ENCODE measurements around the gene CREBZF.

Gene CREBZF

DNA sequence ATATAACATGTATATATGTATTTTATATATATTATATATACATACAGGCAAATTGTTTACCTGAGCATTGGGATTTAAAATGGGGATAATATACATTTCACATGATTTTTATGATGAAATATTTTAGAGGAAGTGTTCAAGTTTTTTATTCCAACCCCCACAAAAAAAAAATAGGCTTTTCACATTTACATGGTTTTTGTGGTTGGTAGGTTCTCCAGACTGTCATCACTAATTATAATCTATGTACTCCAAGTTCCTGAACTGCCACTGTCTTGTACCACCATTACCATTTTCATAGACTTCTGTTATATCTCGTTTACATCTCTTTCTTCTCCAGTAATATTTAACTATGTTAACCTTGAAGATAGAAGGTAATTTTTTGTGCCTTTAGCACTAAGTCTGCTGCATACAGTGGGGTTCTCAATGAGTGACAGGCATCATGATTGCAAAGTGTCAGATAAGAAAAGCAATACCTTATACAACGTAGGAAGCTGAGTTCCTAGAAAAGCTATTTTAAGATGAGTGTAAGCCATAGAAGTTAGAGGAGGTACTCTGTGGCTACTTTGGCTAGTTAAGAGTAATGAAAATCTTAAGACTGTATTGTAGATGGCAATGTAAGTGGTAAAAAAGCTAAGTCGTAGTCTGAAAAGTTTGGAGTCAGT lies 12.0 kb downstream of the CREBZF start:
- Histone ChIP-seq H3K4me2 (ENCODE audit: low read length, poor library complexity, severe bottlenecking) (no peak overlapping the region), H2AK5ac (ENCODE audit: low read length, severe bottlenecking) (no peak overlapping the region), H2BK15ac (ENCODE audit: low read depth, poor library complexity, severe bottlenecking) (no peak overlapping the region), H3K79me1 (replicated peaks; ENCODE audit: low read length, poor library complexity, severe bottlenecking) (peaks cover 1% of the 10 kb centered on the region), H3K9me3 (ENCODE audit: control insufficient read depth, low read length) (no peaks in the 10 kb centered on the region), H3K27ac (ENCODE audit: low read length, poor library complexity, severe bottlenecking) (no peak overlapping the region), H2BK5ac (ENCODE audit: low read depth, low read length, poor library complexity, severe bottlenecking) (no peak overlapping the region), H3K4ac (ENCODE audit: low read depth in 1 of 2, low read length in 2 of 2) (no peak overlapping the region), H3K4me1 (ENCODE audit: control insufficient read depth, insufficient read depth, low read depth, low read length) (peaks cover 3% of the 10 kb centered on the region), H3K14ac (ENCODE audit: low read length in 2 of 2) (no peak overlapping the region), H3K9ac (ENCODE audit: low read length) (no peak overlapping the region), H3K27me3 (ENCODE audit: control insufficient read depth in 1 of 2, insufficient read depth in 1 of 2, low read length in 2 of 2) (no peaks in the 10 kb centered on the region), H3K18ac (ENCODE audit: low read depth in 1 of 2, low read length in 2 of 2) (no peak overlapping the region), H3K36me3 (ENCODE audit: control insufficient read depth in 1 of 2, insufficient read depth in 2 of 2, low read depth in 1 of 2, low read length in 2 of 2) (peaks cover 3 to 66% of the 10 kb centered on the region in 2 experiments), H2AFZ (ENCODE audit: low read depth, low read length) (no peak overlapping the region), H3K4me3 (ENCODE audit: insufficient read depth in 1 of 2, low read depth in 1 of 2, low read length in 2 of 2) (no peak overlapping the region), H4K91ac (ENCODE audit: low read length) (no peak overlapping the region), H2BK12ac (ENCODE audit: low read length in 2 of 2) (no peak overlapping the region), H2BK120ac (ENCODE audit: low read depth, low read length) (no peak overlapping the region), H3K23ac (ENCODE audit: low read length in 2 of 2) (no peak overlapping the region), H4K8ac (ENCODE audit: low read length) (no peak overlapping the region)
- WGBS = 100% methylated on average over 1 of the region's 3 CpGs
- DNase-seq = no peak

DNA sequence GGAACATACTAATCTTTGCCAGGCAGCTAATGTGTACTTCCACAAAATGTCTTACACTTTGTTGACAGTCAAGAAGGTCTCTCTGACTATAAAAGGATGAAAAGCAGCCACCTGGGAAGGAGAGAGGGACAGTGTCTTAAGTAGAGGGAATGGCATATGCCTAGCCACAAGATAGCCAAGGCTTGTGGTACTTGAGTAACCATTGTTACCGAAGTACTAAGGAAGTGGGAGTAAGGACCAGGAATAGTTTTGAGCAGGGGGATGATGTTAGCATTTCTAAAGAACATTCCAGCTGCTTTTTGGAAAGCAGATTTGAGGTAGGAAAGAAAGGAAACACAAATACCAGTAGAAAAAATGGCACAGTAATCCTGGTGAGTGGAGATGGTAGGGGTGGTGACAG lies 13.8 kb downstream of the CREBZF start:
- Histone ChIP-seq H3K27me3 (ENCODE audit: control insufficient read depth in 1 of 2, insufficient read depth in 1 of 2, low read length in 2 of 2) (no peaks in the 10 kb centered on the region), H4K91ac (ENCODE audit: low read length) (no peak overlapping the region), H3K79me1 (replicated peaks; ENCODE audit: low read length, poor library complexity, severe bottlenecking) (peaks cover 1% of the 10 kb centered on the region), H3K4me2 (ENCODE audit: low read length, poor library complexity, severe bottlenecking) (no peak overlapping the region), H3K4me3 (ENCODE audit: insufficient read depth in 1 of 2, low read depth in 1 of 2, low read length in 2 of 2) (no peak overlapping the region), H3K27ac (ENCODE audit: low read length, poor library complexity, severe bottlenecking) (no peak overlapping the region), H3K23ac (ENCODE audit: low read length in 2 of 2) (no peak overlapping the region), H3K9me3 (ENCODE audit: control insufficient read depth, low read length) (no peaks in the 10 kb centered on the region), H3K4me1 (ENCODE audit: control insufficient read depth, insufficient read depth, low read depth, low read length) (peaks cover 4% of the 10 kb centered on the region), H2BK15ac (ENCODE audit: low read depth, poor library complexity, severe bottlenecking) (no peak overlapping the region), H2BK5ac (ENCODE audit: low read depth, low read length, poor library complexity, severe bottlenecking) (no peak overlapping the region), H3K36me3 (ENCODE audit: control insufficient read depth in 1 of 2, insufficient read depth in 2 of 2, low read depth in 1 of 2, low read length in 2 of 2) (peaks cover 3 to 48% of the 10 kb centered on the region in 2 experiments), H2BK12ac (ENCODE audit: low read length in 2 of 2) (no peak overlapping the region), H3K9ac (ENCODE audit: low read length) (no peak overlapping the region), H2AK5ac (ENCODE audit: low read length, severe bottlenecking) (no peak overlapping the region), H4K8ac (ENCODE audit: low read length) (no peak overlapping the region), H2BK120ac (ENCODE audit: low read depth, low read length) (no peak overlapping the region), H3K4ac (ENCODE audit: low read depth in 1 of 2, low read length in 2 of 2) (no peak overlapping the region), H3K14ac (ENCODE audit: low read length in 2 of 2) (no peak overlapping the region), H3K18ac (ENCODE audit: low read depth in 1 of 2, low read length in 2 of 2) (no peak overlapping the region), H2AFZ (ENCODE audit: low read depth, low read length) (no peak overlapping the region)
- 98% methylated on average over 1 of the region's 1 CpG for WGBS
- DNase-seq = no peak

DNA sequence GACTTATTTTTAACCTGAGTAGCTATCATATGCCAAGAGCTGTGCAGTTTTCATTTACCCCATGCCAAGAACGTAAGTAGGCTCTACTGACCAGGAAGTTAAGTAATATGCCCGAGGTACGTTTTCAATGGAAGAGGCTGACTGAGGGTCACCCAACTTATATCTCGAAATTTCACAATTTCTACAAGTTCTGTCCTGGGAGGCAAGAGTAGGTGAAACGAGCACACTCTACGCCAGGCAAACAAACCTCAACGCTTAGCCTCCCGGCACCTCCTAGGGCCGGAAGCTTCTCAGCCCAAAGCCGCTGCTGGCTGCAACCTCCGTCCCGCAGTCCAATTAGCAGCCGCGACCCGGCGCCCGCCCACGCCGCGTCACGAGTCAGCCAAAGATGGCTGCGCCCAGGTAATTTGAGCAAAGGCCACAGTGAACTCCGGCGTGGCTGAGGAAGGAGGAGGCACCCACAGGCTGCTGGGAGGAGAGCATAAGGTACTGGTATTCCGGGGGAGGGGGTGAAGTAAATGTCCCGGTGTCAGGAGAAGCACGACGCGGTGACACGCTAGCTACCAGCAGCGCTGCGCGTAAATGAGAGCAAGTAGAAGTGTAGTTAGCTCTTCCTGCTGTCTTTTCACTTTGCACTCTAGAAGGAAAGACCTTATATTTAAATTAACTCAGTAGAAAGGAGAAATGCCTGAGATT lies 17.2 kb downstream of the CREBZF start, which contains the start of gene TMEM126A:
Gene TMEM126A (plus strand): TSS at position 364 of the 696 bp plus-strand sequence. CDS start 2,289 bp downstream, outside the sequence.
- Histone ChIP-seq H3K27ac (ENCODE audit: low read length, poor library complexity, severe bottlenecking) (peak within 1 kb of the TSS; percentile 61), H2AK5ac (ENCODE audit: low read length, severe bottlenecking) (no peak within 1 kb of the TSS), H2BK12ac (ENCODE audit: low read length in 2 of 2) (no peak within 1 kb of the TSS), H3K79me1 (replicated peaks; ENCODE audit: low read length, poor library complexity, severe bottlenecking) (peaks cover 1% of the 10 kb centered on the region), H3K14ac (ENCODE audit: low read length in 2 of 2) (no peak within 1 kb of the TSS), H3K27me3 (ENCODE audit: control insufficient read depth in 1 of 2, insufficient read depth in 1 of 2, low read length in 2 of 2) (peaks cover 0 to 7% of the 10 kb centered on the region in 2 experiments), H3K4ac (ENCODE audit: low read depth in 1 of 2, low read length in 2 of 2) (peak within 1 kb of the TSS; percentile 49 to 57), H2BK5ac (ENCODE audit: low read depth, low read length, poor library complexity, severe bottlenecking) (no peak within 1 kb of the TSS), H4K91ac (ENCODE audit: low read length) (peak within 1 kb of the TSS; percentile 70), H4K8ac (ENCODE audit: low read length) (peak within 1 kb of the TSS; percentile 99), H3K36me3 (ENCODE audit: control insufficient read depth in 1 of 2, insufficient read depth in 2 of 2, low read depth in 1 of 2, low read length in 2 of 2) (peaks cover 0 to 19% of the 10 kb centered on the region in 2 experiments), H2BK15ac (ENCODE audit: low read depth, poor library complexity, severe bottlenecking) (peak within 1 kb of the TSS; percentile 19), H3K9ac (ENCODE audit: low read length) (peak within 1 kb of the TSS; percentile 95), H3K18ac (ENCODE audit: low read depth in 1 of 2, low read length in 2 of 2) (peak within 1 kb of the TSS; percentile 72 to 73), H3K4me2 (ENCODE audit: low read length, poor library complexity, severe bottlenecking) (peak within 1 kb of the TSS; percentile 50), H3K4me1 (ENCODE audit: control insufficient read depth, insufficient read depth, low read depth, low read length) (peaks cover 4% of the 10 kb centered on the region), H3K23ac (ENCODE audit: low read length in 2 of 2) (no peak within 1 kb of the TSS), H3K9me3 (ENCODE audit: control insufficient read depth, low read length) (no peaks in the 10 kb centered on the region), H2BK120ac (ENCODE audit: low read depth, low read length) (no peak within 1 kb of the TSS), H2AFZ (ENCODE audit: low read depth, low read length) (peak within 1 kb of the TSS; percentile 33), H3K4me3 (ENCODE audit: insufficient read depth in 1 of 2, low read depth in 1 of 2, low read length in 2 of 2) (peak within 1 kb of the TSS; percentile 73 to 95)
- WGBS = under 1% methylated on average over 30 of the region's 33 CpGs
- DNase-seq = peak; percentile 87

DNA sequence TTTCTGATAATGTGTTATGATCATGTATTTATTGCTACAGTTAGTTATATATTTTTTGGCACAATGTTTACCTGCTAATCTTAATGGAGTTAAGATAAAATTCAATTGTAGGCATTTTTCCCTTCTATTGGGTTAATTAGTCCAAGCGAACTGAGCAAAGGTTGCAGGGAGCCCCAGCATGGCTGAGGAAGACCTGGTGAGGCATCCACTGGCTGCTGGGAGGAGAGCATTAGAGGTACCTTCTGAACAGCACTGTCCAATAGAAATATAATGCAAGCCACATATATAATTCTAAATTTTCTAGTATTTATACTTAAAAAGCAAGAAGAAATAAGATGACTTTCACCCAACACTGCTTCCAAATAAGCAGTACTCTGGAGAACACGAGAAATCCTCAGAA lies 17.9 kb downstream of the CREBZF start:
- Histone ChIP-seq H3K4me3 (ENCODE audit: insufficient read depth in 1 of 2, low read depth in 1 of 2, low read length in 2 of 2) (peak overlapping the region in 1 of 2 experiments; percentile 95), H2AFZ (ENCODE audit: low read depth, low read length) (no peak overlapping the region), H2BK12ac (ENCODE audit: low read length in 2 of 2) (no peak overlapping the region), H3K18ac (ENCODE audit: low read depth in 1 of 2, low read length in 2 of 2) (no peak overlapping the region), H3K4ac (ENCODE audit: low read depth in 1 of 2, low read length in 2 of 2) (peak overlapping the region in 1 of 2 experiments; percentile 49), H3K9ac (ENCODE audit: low read length) (peak overlapping the region; percentile 95), H4K8ac (ENCODE audit: low read length) (no peak overlapping the region), H2AK5ac (ENCODE audit: low read length, severe bottlenecking) (no peak overlapping the region), H3K4me2 (ENCODE audit: low read length, poor library complexity, severe bottlenecking) (peak overlapping the region; percentile 50), H2BK5ac (ENCODE audit: low read depth, low read length, poor library complexity, severe bottlenecking) (no peak overlapping the region), H4K91ac (ENCODE audit: low read length) (no peak overlapping the region), H3K27ac (ENCODE audit: low read length, poor library complexity, severe bottlenecking) (no peak overlapping the region), H3K36me3 (ENCODE audit: control insufficient read depth in 1 of 2, insufficient read depth in 2 of 2, low read depth in 1 of 2, low read length in 2 of 2) (peaks cover 0 to 15% of the 10 kb centered on the region in 2 experiments), H2BK120ac (ENCODE audit: low read depth, low read length) (no peak overlapping the region), H3K14ac (ENCODE audit: low read length in 2 of 2) (no peak overlapping the region), H3K9me3 (ENCODE audit: control insufficient read depth, low read length) (no peaks in the 10 kb centered on the region), H3K27me3 (ENCODE audit: control insufficient read depth in 1 of 2, insufficient read depth in 1 of 2, low read length in 2 of 2) (peaks cover 0 to 7% of the 10 kb centered on the region in 2 experiments), H3K23ac (ENCODE audit: low read length in 2 of 2) (no peak overlapping the region), H2BK15ac (ENCODE audit: low read depth, poor library complexity, severe bottlenecking) (no peak overlapping the region), H3K79me1 (replicated peaks; ENCODE audit: low read length, poor library complexity, severe bottlenecking) (peaks cover 1% of the 10 kb centered on the region), H3K4me1 (ENCODE audit: control insufficient read depth, insufficient read depth, low read depth, low read length) (peaks cover 4% of the 10 kb centered on the region)
- DNase-seq = no peak
- WGBS = 67% methylated on average over 1 of the region's 2 CpGs

Data from mesenchymal stem cell (in vitro differentiated cells and primary cell).